GM18858 (cell line): ENCODE results near the gene WASHC3.
A peak's percentile ranks its signal among the peaks of the same experiment; 100 is the strongest.
"Not testable (repeated sequence)": the region's sequence is repeated elsewhere in the genome, so short reads cannot be mapped to it uniquely, and the experiment has no call there.

Experiments
- ATAC-seq: cut with Tn5 transposase; IDR thresholded peaks from one replicate; pipeline ENCODE4 v1.9.1; 2021; ENCODE audit not compliant: unreplicated experiment

The WASHC3 gene

DNA sequence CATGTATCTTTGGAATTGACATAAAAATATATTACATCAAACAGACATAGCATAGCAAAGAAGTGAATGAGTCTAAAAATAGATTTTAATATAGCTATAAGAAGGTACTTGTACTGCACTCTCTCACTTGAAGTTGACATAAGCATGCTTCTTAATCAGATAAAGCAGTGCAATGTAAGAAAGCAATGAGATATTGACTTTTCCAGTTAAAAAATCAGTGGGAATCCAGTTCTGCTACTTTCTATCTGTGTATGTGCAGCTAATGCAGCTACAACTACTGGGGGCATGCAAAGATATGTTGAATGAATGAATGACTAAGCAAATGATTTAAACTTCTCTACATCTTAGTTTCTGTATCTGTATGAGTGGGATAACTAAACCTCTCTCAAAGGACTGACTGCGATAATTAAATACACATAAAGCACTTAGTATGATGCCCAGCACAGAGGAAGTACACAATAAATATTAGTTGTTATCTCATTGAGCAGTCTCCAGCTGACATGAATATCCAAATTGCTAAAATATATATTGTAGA lies 10.3 kb downstream of the WASHC3 start:
- no peak for ATAC-seq

DNA sequence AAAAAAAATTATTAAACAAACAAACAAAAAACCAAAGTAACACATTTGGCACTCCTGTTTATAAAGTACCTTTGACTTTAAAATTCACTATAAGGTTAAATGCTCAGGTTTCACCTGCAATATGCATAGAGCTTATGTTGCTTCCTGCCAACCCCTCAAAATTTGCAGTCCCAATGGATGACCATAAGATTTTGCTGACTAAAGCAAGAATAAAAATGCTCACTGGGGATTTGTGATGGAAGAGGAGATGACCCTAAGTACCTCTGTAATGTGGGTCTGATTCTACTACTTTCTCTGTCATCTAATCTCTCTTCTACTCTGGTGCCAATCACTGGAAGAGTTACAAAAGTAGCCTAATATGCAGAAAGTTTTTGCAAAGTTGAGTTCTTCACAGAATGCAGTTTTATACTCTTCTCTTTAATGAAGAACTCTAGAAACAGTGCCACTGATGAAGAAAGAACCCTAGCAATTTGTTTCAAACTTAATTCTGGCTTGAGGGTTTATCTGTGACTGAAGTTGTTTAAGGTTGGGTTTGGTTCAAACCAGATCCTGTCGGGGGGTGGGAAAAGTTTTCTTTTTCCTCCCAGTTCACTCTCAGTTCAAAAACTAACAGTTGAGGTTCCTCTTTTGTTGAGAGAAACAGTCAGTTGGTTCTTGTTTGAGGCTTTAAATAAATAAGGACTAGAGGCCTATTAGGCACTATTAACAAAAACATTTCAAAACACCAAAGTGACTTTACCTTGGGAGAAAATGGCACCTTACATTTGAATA lies 10.9 kb downstream of the WASHC3 start:
- no peak for ATAC-seq

GRCh38 chr12:102043928-102044327 lies 17.9 kb downstream of the WASHC3 start:
- peak; percentile 57 for ATAC-seq

- no peak for ATAC-seq
Observed at GRCh38 chr12:102033991-102034745, 27.6 kb downstream of the WASHC3 start.

DNA sequence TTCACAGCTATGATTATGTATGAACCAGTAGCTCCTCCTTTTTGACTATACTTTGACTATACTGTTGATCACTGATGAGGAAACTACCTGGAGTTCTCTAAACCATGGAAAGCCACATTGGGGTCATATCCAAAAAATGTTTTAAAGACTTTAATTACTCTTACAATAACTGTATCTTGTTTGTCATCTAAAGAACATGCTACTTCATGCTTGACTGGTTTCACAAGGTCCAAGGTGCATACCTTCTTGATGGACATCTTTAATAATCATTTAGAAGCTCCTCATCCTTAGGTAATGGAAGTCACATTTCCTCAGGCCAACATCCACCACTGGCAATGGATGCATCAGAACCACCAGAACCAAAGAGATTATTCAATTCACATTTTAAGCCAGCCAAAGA lies 29.9 kb downstream of the WASHC3 start:
- no peak for ATAC-seq

- ATAC-seq = no peak
Observed at GRCh38 chr12:102029141-102029540, 32.6 kb downstream of the WASHC3 start.

- no peak for ATAC-seq
Observed at GRCh38 chr12:102026728-102027127, 35.1 kb downstream of the WASHC3 start.

GRCh38 chr12:102024765-102025164 lies 37.0 kb downstream of the WASHC3 start:
- no peak for ATAC-seq

- no peak for ATAC-seq
Observed at GRCh38 chr12:102023343-102023930, 38.4 kb downstream of the WASHC3 start.

DNA sequence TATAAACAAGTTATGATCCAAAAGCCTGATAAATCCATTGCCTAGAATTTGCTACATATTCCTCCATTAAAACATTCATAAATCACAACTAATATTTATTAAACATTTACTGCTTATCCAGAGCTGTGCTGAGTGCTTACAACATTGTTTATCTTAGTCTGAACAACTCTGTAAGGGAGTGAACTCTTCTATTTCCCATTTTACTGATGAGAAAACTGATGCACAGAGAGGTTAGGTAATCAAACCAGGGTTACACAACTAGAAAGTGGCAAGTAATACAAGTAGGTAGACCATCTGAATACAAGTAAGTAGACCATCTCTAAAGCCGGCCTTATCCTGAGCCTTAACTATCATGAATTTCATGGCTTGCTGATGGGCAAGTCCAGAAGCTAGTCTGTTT lies 39.5 kb downstream of the WASHC3 start:
- no peak for ATAC-seq

DNA sequence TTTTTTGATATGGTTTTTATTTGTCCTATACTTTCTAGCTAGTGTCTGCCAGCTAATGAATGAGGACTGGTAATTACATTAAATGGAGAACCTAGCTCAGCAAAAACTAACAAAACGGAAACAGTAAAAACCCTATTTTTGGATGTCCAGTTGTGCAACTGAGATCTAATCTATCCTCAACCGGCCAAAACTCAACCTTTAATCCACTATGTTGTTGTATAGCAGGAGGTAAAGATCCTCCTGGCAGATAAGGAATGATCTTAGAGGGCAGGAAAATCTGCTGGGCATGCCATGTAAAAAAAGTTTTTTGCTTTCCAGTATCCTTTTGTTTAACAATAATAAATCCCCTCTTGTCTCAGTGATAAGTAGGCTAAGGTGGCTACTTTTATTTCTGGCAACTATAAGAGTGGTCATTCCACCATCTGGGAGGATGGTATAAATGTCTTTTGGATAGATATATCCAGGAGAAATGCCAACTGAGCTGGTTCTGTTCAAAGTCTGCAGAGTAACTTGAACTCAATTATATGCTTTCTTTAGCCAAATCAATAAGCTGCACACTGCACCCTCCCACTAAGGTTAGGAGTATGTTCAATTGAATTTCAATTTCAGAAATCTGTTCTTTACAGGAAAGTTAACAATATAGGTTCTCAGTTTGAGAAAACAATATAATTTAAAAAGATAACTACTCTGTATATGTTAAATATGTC lies 40.1 kb downstream of the WASHC3 start:
- no peak for ATAC-seq

GRCh38 chr12:102018607-102019006 lies 43.2 kb downstream of the WASHC3 start:
- ATAC-seq = not testable (repeated sequence)

- no peak for ATAC-seq
Observed at GRCh38 chr12:102016472-102016871, 45.3 kb downstream of the WASHC3 start.

DNA sequence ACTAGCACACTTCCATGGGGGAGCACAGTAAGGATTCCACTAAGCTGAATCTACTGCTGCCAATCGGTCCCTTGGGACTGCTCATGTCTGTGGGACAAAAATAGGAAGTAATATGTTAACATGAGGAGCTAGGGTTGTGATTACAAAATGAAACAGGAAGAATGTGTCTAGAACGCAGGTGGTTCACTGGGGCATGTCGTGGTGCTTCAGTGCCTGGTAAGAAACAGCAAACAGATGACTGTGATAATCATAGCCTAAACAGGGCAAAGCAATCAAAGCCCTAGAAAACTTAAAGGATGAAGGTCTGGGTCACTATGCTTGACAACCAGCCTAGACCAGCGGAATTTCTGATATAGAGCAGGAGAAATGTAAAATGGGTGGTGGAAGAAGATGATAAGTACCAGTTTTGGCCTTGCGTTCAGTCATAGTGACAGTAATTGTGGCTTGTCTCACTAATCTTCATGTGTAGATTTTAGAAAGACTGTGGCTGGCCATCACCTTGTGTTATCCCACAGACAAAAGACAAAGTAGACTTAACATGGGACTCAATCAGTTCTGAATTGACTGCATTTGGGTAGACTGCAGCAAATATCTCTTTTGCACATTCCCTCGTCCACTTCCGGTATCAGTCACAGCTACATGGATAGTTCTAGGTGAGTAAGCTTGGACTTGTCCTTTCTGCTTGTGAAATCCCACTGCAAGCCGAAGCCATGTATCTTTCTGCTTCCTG lies 51.4 kb downstream of the WASHC3 start:
- ATAC-seq = peak; percentile 89

- ATAC-seq = no peak
Observed at GRCh38 chr12:102009796-102010195, 52.0 kb downstream of the WASHC3 start.

- no peak for ATAC-seq
Observed at GRCh38 chr12:102008615-102009126, 53.1 kb downstream of the WASHC3 start.

- no peak for ATAC-seq
Observed at GRCh38 chr12:102005256-102005655, 56.5 kb downstream of the WASHC3 start.

- ATAC-seq = no peak
Observed at GRCh38 chr12:101997102-101997501, 64.7 kb downstream of the WASHC3 start.

DNA sequence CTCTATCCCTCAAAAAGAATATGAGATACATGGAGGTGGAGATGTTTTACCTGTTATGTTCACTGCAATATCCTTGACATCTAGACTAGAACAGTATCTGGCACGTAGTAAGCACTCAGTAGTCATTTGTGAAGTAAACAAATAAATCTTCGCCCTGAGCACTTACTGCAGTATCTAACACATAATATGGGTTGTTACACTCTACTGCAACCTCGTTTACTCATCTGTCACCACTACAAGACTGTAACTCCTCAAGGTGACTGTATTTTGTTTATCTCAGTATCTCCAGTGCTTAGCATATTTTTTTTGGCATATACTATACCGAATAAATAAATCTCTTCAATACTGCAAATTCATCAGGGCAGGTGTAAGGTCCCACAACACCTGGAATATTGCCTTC lies 66.1 kb downstream of the WASHC3 start:
- ATAC-seq = no peak

GRCh38 chr12:101992091-101992490 lies 69.7 kb downstream of the WASHC3 start:
- ATAC-seq = no peak
